GM12892 (cell line): ENCODE measurements around the gene GLA.

Experiments
- POLR2A ChIP-seq: IDR thresholded peaks from 2 replicates; pipeline ENCODE4 v1.6.1; 2011; ENCODE audit warnings: low read depth, low read length, control low read depth
- TAF1 ChIP-seq: IDR thresholded peaks from 2 replicates; pipeline ENCODE4 v1.6.1; 2011; ENCODE audit warnings: low read depth, mild to moderate bottlenecking, control low read depth, low read length, borderline replicate concordance

DNA sequence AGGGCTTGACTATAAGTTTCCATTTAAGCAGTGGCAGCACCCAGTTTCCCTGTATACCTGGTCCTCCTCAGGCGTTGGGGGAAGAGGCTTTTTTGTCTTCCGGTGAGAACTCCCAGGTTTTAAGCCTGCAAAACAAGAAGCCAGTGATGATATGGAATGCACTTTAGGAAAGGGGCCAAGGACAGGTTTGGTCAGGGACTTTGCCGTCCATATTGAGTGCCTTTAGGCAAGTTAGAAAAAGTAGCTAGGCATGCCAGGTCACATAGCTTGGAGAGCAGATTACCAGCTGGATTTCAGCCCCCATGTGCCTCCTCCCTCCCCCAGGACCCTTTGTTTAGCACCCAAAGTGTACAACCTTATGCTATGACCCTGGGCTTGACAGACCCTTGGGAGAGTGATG is 45.6 kb downstream of the GLA start:
- TF ChIP-seq POLR2A: no peak
- TF ChIP-seq TAF1: no peak
